Endothelial cell of umbilical vein (primary cell): ENCODE results near the gene CELA3B. TPM values are rescaled to one million over a fixed set of nuclear protein-coding genes. Genes with fewer than 3 reads are reported as not detected.
A peak's percentile ranks its signal among the peaks of the same experiment; 100 is the strongest.

ENCODE experiments used
- BruUV-seq: library from RNA; stranded (reverse); fragments of 400-500 nt; replicated peaks from 2 replicates; lab custom pipeline; 2021; lab: Mats Ljungman, UMichigan
- CTCF ChIA-PET: fragments of 300-600, 350-600 bp; sonication (Branson Sonifier 250); formaldehyde crosslinking; loops from one replicate; lab custom pipeline; 2021; ENCODE audit warnings: antibody characterized with exemption, inconsistent platforms; lab: Charles Lee
- POLR2A ChIA-PET: fragments of 300-600, 350-600 bp; sonication (Branson Sonifier 250); formaldehyde crosslinking; loops from one replicate; lab custom pipeline; 2021; ENCODE audit warnings: antibody characterized with exemption, inconsistent platforms; lab: Charles Lee
- DNase-seq: peaks from one replicate; pipeline ENCODE4 v3.0.0-alpha.2; 2011; ENCODE audit warnings: low read depth, low spot score
- FAIRE-seq: peaks from 2 replicates; lab custom pipeline; 2011; peaks lifted over from hg19 to GRCh38; lab: Jason Lieb, UNC
- H2AFZ ChIP-seq: 2 replicates; pipeline ENCODE4 v1.6.0; 2012; ENCODE audit warnings: low read depth, low read length, control low read depth, inconsistent platforms
- H3K27ac ChIP-seq: 2 replicates; pipeline ENCODE4 v1.5.1; 2011; ENCODE audit warnings: low read depth, mild to moderate bottlenecking, control low read depth, low read length, moderate library complexity; ENCODE audit not compliant: insufficient read depth
- H3K27me3 ChIP-seq, 2 experiments: 2 replicates each; pipeline versions ENCODE4 v1.6.0 to v1.6.1; 2011; ENCODE audit warnings: low read length in 2 of 2, mixed read lengths in 1 of 2; ENCODE audit not compliant: control insufficient read depth in 2 of 2, insufficient read depth in 2 of 2
- H3K36me3 ChIP-seq, 2 experiments: 2 replicates in 1 of 2; 3 replicates in 1 of 2; pipeline ENCODE4 v1.5.1; 2011; ENCODE audit warnings: low read length in 2 of 2, mild to moderate bottlenecking in 1 of 2, moderate library complexity in 1 of 2; ENCODE audit not compliant: control insufficient read depth in 2 of 2, insufficient read depth in 2 of 2; ENCODE audit errors: extremely low read depth in 1 of 2
- H3K4me1 ChIP-seq: 3 replicates; pipeline ENCODE4 v1.5.1; 2011; ENCODE audit warnings: mild to moderate bottlenecking, low read length; ENCODE audit not compliant: control insufficient read depth, insufficient read depth; ENCODE audit errors: extremely low read depth
- H3K4me2 ChIP-seq: 2 replicates; pipeline ENCODE4 v1.6.1; 2011; ENCODE audit warnings: low read length, control low read depth, mixed read lengths; ENCODE audit not compliant: insufficient read depth
- H3K4me3 ChIP-seq, 3 experiments: fragments of 200-600 bp in 1 of 3; sonication (generic), shearing (Covaris generic) in 1 of 3; replicated peaks in 1 of 3; 2 replicates each; pipeline ENCODE4 v1.5.1; 2011 to 2016; ENCODE audit warnings: control low read depth in 3 of 3, low read length in 3 of 3, mild to moderate bottlenecking in 2 of 3, inconsistent platforms in 1 of 3, low read depth in 1 of 3, moderate library complexity in 1 of 3; ENCODE audit not compliant: insufficient read depth in 1 of 3
- H3K79me2 ChIP-seq: 2 replicates; pipeline ENCODE4 v1.6.0; 2012; ENCODE audit warnings: low read length, inconsistent platforms; ENCODE audit not compliant: control insufficient read depth, insufficient read depth
- H3K9ac ChIP-seq: replicated peaks from 2 replicates; pipeline ENCODE3; 2011; ENCODE audit warnings: low read length, control low read depth; ENCODE audit not compliant: insufficient read depth; ENCODE audit errors: extremely low read depth
- H3K9me1 ChIP-seq: replicated peaks from 3 replicates; pipeline ENCODE4 v1.6.0; 2011; ENCODE audit warnings: mild to moderate bottlenecking, low read length; ENCODE audit not compliant: control insufficient read depth, insufficient read depth; ENCODE audit errors: extremely low read depth
- H3K9me3 ChIP-seq: replicated peaks from 2 replicates; pipeline ENCODE4 v1.5.1; 2012; ENCODE audit warnings: low read length, inconsistent platforms; ENCODE audit not compliant: control insufficient read depth, insufficient read depth
- H4K20me1 ChIP-seq: replicated peaks from 2 replicates; pipeline ENCODE3; 2011; ENCODE audit warnings: mild to moderate bottlenecking, low read length; ENCODE audit not compliant: control insufficient read depth, insufficient read depth; ENCODE audit errors: extremely low read depth
- CTCF ChIP-seq, 2 donors: IDR thresholded peaks; 1 replicate in 1 of 2; 2 replicates in 1 of 2; pipeline ENCODE4 v1.5.1; 2011; ENCODE audit warnings: low read length in 2 of 2, mild to moderate bottlenecking in 2 of 2, moderate library complexity in 2 of 2, control low read depth in 1 of 2, inconsistent platforms in 1 of 2, low read depth in 1 of 2; ENCODE audit not compliant: insufficient read depth in 1 of 2; ENCODE audit errors: extremely low read depth in 1 of 2
- EZH2 ChIP-seq: IDR thresholded peaks from 2 replicates; pipeline ENCODE4 v1.6.1; 2012; ENCODE audit warnings: borderline replicate concordance, low read depth, mild to moderate bottlenecking, moderate library complexity, low read length, inconsistent platforms; ENCODE audit not compliant: severe bottlenecking
- FOS ChIP-seq: IDR thresholded peaks from 2 replicates; pipeline ENCODE4 v1.6.1; 2011; ENCODE audit warnings: mild to moderate bottlenecking, low read length, moderate library complexity, borderline replicate concordance; ENCODE audit not compliant: insufficient read depth
- GATA2 ChIP-seq: IDR thresholded peaks from 2 replicates; pipeline ENCODE4 v1.7.0; 2011; ENCODE audit warnings: low read depth, mild to moderate bottlenecking, moderate library complexity, mixed read lengths, low read length; ENCODE audit not compliant: insufficient read length, insufficient read depth
- JUN ChIP-seq: IDR thresholded peaks from 2 replicates; pipeline ENCODE4 v1.6.1; 2011; ENCODE audit warnings: borderline replicate concordance, low read depth; ENCODE audit not compliant: insufficient read length, insufficient read depth
- MAX ChIP-seq: IDR thresholded peaks from 2 replicates; pipeline ENCODE4 v1.6.1; 2011; ENCODE audit not compliant: insufficient read depth, insufficient read length
- MYC ChIP-seq: IDR thresholded peaks from one replicate; pipeline ENCODE4 v1.6.1; 2011; ENCODE audit warnings: mild to moderate bottlenecking, low read depth, low read length
- POLR2A ChIP-seq: IDR thresholded peaks from 2 replicates; pipeline ENCODE4 v1.6.1; 2012; ENCODE audit warnings: low read depth, mild to moderate bottlenecking, control low read depth, low read length
- POLR2AphosphoS5 ChIP-seq: IDR thresholded peaks from 2 replicates; pipeline ENCODE4 v1.6.1; 2012; ENCODE audit warnings: low read depth, mild to moderate bottlenecking, control low read depth, low read length, moderate library complexity; ENCODE audit not compliant: insufficient read depth
- dilution Hi-C: fragments of 300-500 bp; cut with MboI; formaldehyde crosslinking; loops from one replicate; pipeline ENCODE4 v1.15.0; 2019; ENCODE audit warnings: low sequenced_read_pairs; ENCODE audit not compliant: extremely low pct_ligation_motif_present
- intact Hi-C: fragments of 100-400 bp; cut with micrococcal nuclease; formaldehyde crosslinking; loops from one replicate; pipeline ENCODE4 v1.10.0; 2022
- polyA plus RNA-seq, 4 experiments: library from polyadenylated mRNA; depleted of rRNA in 3 of 4; stranded (reverse) in 3 of 4; unstranded in 1 of 4; fragments of >200 nt; gene quantifications; 2 replicates each; pipeline versions ENCODE4 v1.2.1 to v1.2.3, GENCODE V29; 2011 to 2012; ENCODE audit warnings: missing spikeins in 1 of 4
- total RNA-seq: library from RNA; stranded (reverse); gene quantifications from 2 replicates; pipeline ENCODE4 v1.2.3, GENCODE V29; 2021

The CELA3B gene
- total and polyA plus RNA-seq, 2 donors (not counting 3 experiments of a cell fraction or from before 2014, with no cell fraction given), result 0.32 TPM; not detected in 1

GRCh38 chr1:21961799-21962198 is 15.0 kb upstream of the CELA3B start:
- dilution Hi-C loops, result no loop called here
- no peak overlapping the region for H3K9ac ChIP-seq
- peaks cover 44% of the 10 kb centered on the region for H3K4me1 ChIP-seq
- no peak overlapping the region for H3K4me2 ChIP-seq
- ChIA-PET POLR2A (interaction anchor here (0.9 to 1.0 kb wide), 2 partner anchors 30 to 37 kb away, joined by 3 to 4 read pairs; no protein-coding TSS in a partner anchor), CTCF (interaction anchor here (1.1 to 11.3 kb wide), 6 partner anchors 10 to 454 kb away, joined by 3 to 95 read pairs (median 4); partner anchors contain the start of gene HSPG2)
- intact Hi-C loops, result no loop called here
- peak overlapping the region; percentile 18 for H3K27ac ChIP-seq
- DNase-seq (peak; percentile 47), FAIRE-seq (peak; percentile 69)
- no peaks in the 10 kb centered on the region for H3K27me3 ChIP-seq
- H3K79me2 ChIP-seq, result no peaks in the 10 kb centered on the region
- H3K4me3 ChIP-seq, result no peak overlapping the region
- TF ChIP-seq MAX (no peak), POLR2AphosphoS5 (no peak), GATA2 (no peak), MYC (no peak), FOS (no peak), POLR2A (no peak), JUN (no peak), EZH2 (no peak), CTCF (IDR thresholded peaks at IDR 0.05; ENCODE audit: extremely low read depth in 1 of 2, insufficient read depth in 1 of 2, low read depth in 1 of 2, low read length in 2 of 2) (no peak)
- no peaks in the 10 kb centered on the region for H3K9me3 ChIP-seq
- no peaks in the 10 kb centered on the region for H3K36me3 ChIP-seq
- no peaks in the 10 kb centered on the region for H4K20me1 ChIP-seq
- BruUV-seq, result no TSS peak
- no peak overlapping the region for H2AFZ ChIP-seq
- no peaks in the 10 kb centered on the region for H3K9me1 ChIP-seq
